Esophagus squamous epithelium (tissue), 5 donors: ENCODE data around the gene ESYT1. TPM values are rescaled to one million over a fixed set of nuclear protein-coding genes. Genes with fewer than 3 reads are reported as not detected.

Experiments used
- DNase-seq: peaks from one replicate; lab custom pipeline; 2025; lab: John Stamatoyannopoulos, UW
- H3K27ac ChIP-seq, 4 donors: fragments of 200-600 bp; sonication (generic); one replicate each; pipeline ENCODE4 v1.5.1; 2016 to 2019; ENCODE audit warnings: mild to moderate bottlenecking in 1 of 4
- H3K27me3 ChIP-seq, 4 donors: fragments of 200-600 bp; sonication (generic); 1 replicate in 3 of 4; 2 replicates in 1 of 4; pipeline versions ENCODE4 v1.5.1 to v1.6.0; 2017 to 2021; ENCODE audit warnings: antibody characterized with exemption in 1 of 4
- H3K36me3 ChIP-seq, 3 donors: fragments of 200-600 bp; sonication (generic); one replicate each; pipeline ENCODE4 v1.5.1; 2016 to 2019
- H3K4me1 ChIP-seq, 3 donors: fragments of 200-600 bp; sonication (generic); one replicate each; pipeline ENCODE4 v1.5.1; 2017 to 2019
- H3K4me3 ChIP-seq, 4 donors: fragments of 200-600 bp; sonication (generic); 1 replicate in 3 of 4; 2 replicates in 1 of 4; pipeline ENCODE4 v1.5.1; 2016 to 2019; ENCODE audit warnings: mild to moderate bottlenecking in 2 of 4, moderate library complexity in 1 of 4
- H3K9me3 ChIP-seq, 3 donors: fragments of 200-600 bp; sonication (generic); one replicate each; pipeline ENCODE4 v1.5.1; 2016 to 2019
- CTCF ChIP-seq, 6 experiments: fragments of 450-650 bp in 4 of 6; fragments of 200-600 bp in 2 of 6; sonication (generic) in 2 of 6; IDR thresholded peaks; one replicate each; pipeline ENCODE4 v1.5.1; 2016 to 2019; ENCODE audit warnings: antibody characterized with exemption in 6 of 6, mild to moderate bottlenecking in 4 of 6, moderate library complexity in 4 of 6
- POLR2A ChIP-seq, 4 donors: fragments of 450-650 bp; IDR thresholded peaks; one replicate each; pipeline ENCODE4 v1.6.1; 2017; ENCODE audit warnings: antibody characterized with exemption in 4 of 4, mild to moderate bottlenecking in 4 of 4, moderate library complexity in 3 of 4
- WGBS, 2 donors: methylation state at CpG; one replicate each; pipeline ENCODE4 v1.1.5; 2018; 5-methylcytosine and 5-hydroxymethylcytosine counted together
- intact Hi-C: fragments of 100-400 bp; cut with DNase I; formaldehyde crosslinking; loops from one replicate; pipeline ENCODE4 v1.15.0; 2022
- total RNA-seq, 4 donors: library from RNA; depleted of rRNA; stranded (reverse); fragments of >200 nt; gene quantifications; one replicate each; pipeline ENCODE4 v1.1.0, GENCODE V29; 2016
- donor health status: DM: yes; HTN: yes; CAD: no.

The ESYT1 gene
- total RNA-seq, 4 donors from 2014 or later, result 42.6 to 70.8 (median 62.5) TPM

GRCh38 chr12:56158029-56158925 is 30.2 kb downstream of the ESYT1 start, which contains the start of gene MYL6:
Gene MYL6 (plus strand): TSS chr12:56158359. CDS start chr12:56158402, 43 bp downstream.
- H3K4me3 ChIP-seq, result peak within 1 kb of the TSS; percentile 61 to 97 (median 80)
- H3K4me1 ChIP-seq, result peaks cover 27 to 61% (median 35%) of the 10 kb centered on the region in 3 donors
- DNase-seq, result peak; percentile 96
- 0% methylated on average over 19 to 20 of the region's 30 CpGs for WGBS, 2 donors
- H3K36me3 ChIP-seq, result peaks cover 26 to 47% (median 40%) of the 10 kb centered on the region in 3 donors
- peak within 1 kb of the TSS; percentile 93 to 100 (median 99) for H3K27ac ChIP-seq
- H3K9me3 ChIP-seq, result no peaks in the 10 kb centered on the region
- peak in 3 of 4 donors; percentile 99 for TF ChIP-seq POLR2A (IDR thresholded peaks at IDR 0.05)
- TF ChIP-seq CTCF (IDR thresholded peaks at IDR 0.05), result peak in 2 of 6 experiments; percentile 13 to 14
- intact Hi-C loops, result no loop called here
- H3K27me3 ChIP-seq, result no peaks in the 10 kb centered on the region

- H3K36me3 ChIP-seq, result peaks cover 33 to 54% (median 47%) of the 10 kb centered on the region in 3 donors
- H3K4me3 ChIP-seq, result peak overlapping the region; percentile 61 to 97 (median 80)
- peak; percentile 32 for DNase-seq
- no peaks in the 10 kb centered on the region for H3K9me3 ChIP-seq
- no peaks in the 10 kb centered on the region for H3K27me3 ChIP-seq
- TF ChIP-seq CTCF (IDR thresholded peaks at IDR 0.05) (no peak), POLR2A (IDR thresholded peaks at IDR 0.05) (peak in 2 of 4 donors; percentile 67 to 77)
- intact Hi-C loops, result no loop called here
- H3K4me1 ChIP-seq, result peaks cover 25 to 53% (median 32%) of the 10 kb centered on the region in 3 donors
- H3K27ac ChIP-seq, result peak overlapping the region; percentile 93 to 100 (median 99)
- WGBS, 2 donors, result 0 to 3% methylated on average over 5 of the region's 6 CpGs
Measured at GRCh38 chr12:56158926-56159461, 30.9 kb downstream of the ESYT1 start.

- no peak for DNase-seq
- Histone ChIP-seq H3K27me3 (no peaks in the 10 kb centered on the region), H3K9me3 (no peaks in the 10 kb centered on the region), H3K27ac (peak overlapping the region; percentile 93 to 100 (median 99)), H3K4me1 (peaks cover 25 to 53% (median 32%) of the 10 kb centered on the region in 3 donors), H3K36me3 (peaks cover 40 to 60% (median 49%) of the 10 kb centered on the region in 3 donors), H3K4me3 (peak overlapping the region; percentile 61 to 97 (median 80))
- intact Hi-C loops, result no loop called here
- no peak for TF ChIP-seq CTCF (IDR thresholded peaks at IDR 0.05)
- no peak for TF ChIP-seq POLR2A (IDR thresholded peaks at IDR 0.05)
- WGBS, 2 donors, result 12 to 22% methylated on average over 8 of the region's 8 CpGs
Measured at GRCh38 chr12:56159482-56160192, 31.6 kb downstream of the ESYT1 start.

- DNase-seq, result no peak
- Histone ChIP-seq H3K4me1 (peaks cover 25 to 53% (median 32%) of the 10 kb centered on the region in 3 donors), H3K27ac (peak overlapping the region; percentile 93 to 100 (median 99)), H3K36me3 (peaks cover 45 to 63% (median 53%) of the 10 kb centered on the region in 3 donors), H3K27me3 (no peaks in the 10 kb centered on the region), H3K9me3 (no peaks in the 10 kb centered on the region), H3K4me3 (peak overlapping the region; percentile 61 to 97 (median 80))
- WGBS, 2 donors, result 9 to 18% methylated on average over 7 of the region's 7 CpGs
- TF ChIP-seq POLR2A (IDR thresholded peaks at IDR 0.05) (peak in 1 of 4 donors; percentile 24), CTCF (IDR thresholded peaks at IDR 0.05) (no peak)
- intact Hi-C loops, result no loop called here
Measured at GRCh38 chr12:56160193-56160763, 32.2 kb downstream of the ESYT1 start.
